H1 (cell line): ENCODE measurements around the gene ASB11. TPM values are rescaled to one million over a fixed set of nuclear protein-coding genes. Genes with fewer than 3 reads are reported as not detected.

Experiments
- CTCF ChIA-PET: fragments of 300-600 bp; sonication (Branson Sonifier 250); formaldehyde crosslinking; loops from one replicate; lab custom pipeline; 2021; ENCODE audit not compliant: partially characterized antibody; lab: Charles Lee
- POLR2A ChIA-PET: fragments of 300-600 bp; sonication (Branson Sonifier 250); formaldehyde crosslinking; loops from one replicate; lab custom pipeline; 2021; ENCODE audit warnings: inconsistent platforms; ENCODE audit not compliant: partially characterized antibody; lab: Charles Lee
- DNase-seq, 2 experiments: peaks; one replicate each; pipeline versions ENCODE4 v3.0.0 to v3.0.0-alpha.2; 2010 to 2022; ENCODE audit warnings: low spot score in 2 of 2, low read depth in 1 of 2, mixed read lengths in 1 of 2
- FAIRE-seq: peaks from 2 replicates; lab custom pipeline; 2011; peaks lifted over from hg19 to GRCh38; lab: Jason Lieb, UNC
- H2AFZ ChIP-seq: 2 replicates; pipeline ENCODE4 v1.8.1; 2012; ENCODE audit warnings: low read length, inconsistent platforms
- H2AK5ac ChIP-seq: 2 replicates; pipeline ENCODE4 v1.6.1; 2013; ENCODE audit warnings: low read depth, low read length
- H2BK120ac ChIP-seq: replicated peaks from 2 replicates; pipeline ENCODE3; 2013; ENCODE audit warnings: low read depth, low read length, inconsistent platforms
- H2BK12ac ChIP-seq: 2 replicates; pipeline ENCODE4 v1.6.1; 2013; ENCODE audit warnings: low read depth, low read length
- H2BK15ac ChIP-seq: 2 replicates; pipeline ENCODE4 v1.6.1; 2013; ENCODE audit warnings: low read length
- H2BK20ac ChIP-seq: 2 replicates; pipeline ENCODE4 v1.6.1; 2013; ENCODE audit warnings: low read length
- H2BK5ac ChIP-seq: 2 replicates; pipeline ENCODE4 v1.6.1; 2013; ENCODE audit warnings: low read depth, low read length
- H3K14ac ChIP-seq: 2 replicates; pipeline ENCODE4 v1.6.1; 2013; ENCODE audit warnings: inconsistent platforms; ENCODE audit not compliant: insufficient read length
- H3K18ac ChIP-seq: 2 replicates; pipeline ENCODE4 v1.6.1; 2013; ENCODE audit warnings: low read length; ENCODE audit errors: extremely low read depth
- H3K23ac ChIP-seq: 2 replicates; pipeline ENCODE4 v1.6.1; 2013; ENCODE audit warnings: inconsistent platforms; ENCODE audit not compliant: insufficient read length
- H3K23me2 ChIP-seq: 2 replicates; pipeline ENCODE4 v1.6.1; 2013; ENCODE audit warnings: low read depth, low read length
- H3K27ac ChIP-seq: 2 replicates; pipeline ENCODE4 v1.6.1; 2011; ENCODE audit warnings: low read depth, low read length, inconsistent platforms
- H3K27me3 ChIP-seq, 4 experiments: replicated peaks in 1 of 4; 1 replicate in 1 of 4; 2 replicates in 3 of 4; pipeline versions ENCODE4 v1.6.1 to v1.8.1; 2011 to 2013; ENCODE audit warnings: low read length in 3 of 4, mild to moderate bottlenecking in 3 of 4, inconsistent platforms in 2 of 4, mixed read lengths in 2 of 4, moderate library complexity in 1 of 4; ENCODE audit not compliant: control insufficient read depth in 3 of 4, insufficient read depth in 3 of 4; ENCODE audit errors: extremely low read depth in 1 of 4
- H3K36me3 ChIP-seq, 4 experiments: 2 replicates each; pipeline versions ENCODE4 v1.6.1 to v1.8.1; 2011 to 2013; ENCODE audit warnings: mild to moderate bottlenecking in 4 of 4, low read length in 3 of 4, moderate library complexity in 2 of 4, control low read depth in 1 of 4, inconsistent platforms in 1 of 4; ENCODE audit not compliant: insufficient read depth in 4 of 4, control insufficient read depth in 2 of 4
- H3K4ac ChIP-seq: replicated peaks from 2 replicates; pipeline ENCODE3; 2013; ENCODE audit warnings: low read length, low read depth, mixed read lengths, inconsistent platforms; ENCODE audit not compliant: insufficient read length
- H3K4me1 ChIP-seq, 4 experiments: replicated peaks in 1 of 4; 1 replicate in 1 of 4; 2 replicates in 3 of 4; pipeline versions ENCODE4 v1.6.1 to v1.8.1; 2011 to 2013; ENCODE audit warnings: low read length in 3 of 4, inconsistent platforms in 2 of 4, mixed read lengths in 1 of 4; ENCODE audit not compliant: insufficient read depth in 4 of 4, control insufficient read depth in 3 of 4
- H3K4me2 ChIP-seq, 2 experiments: 2 replicates each; pipeline versions ENCODE4 v1.6.1 to v1.8.1; 2011 to 2013; ENCODE audit warnings: low read depth in 2 of 2, low read length in 2 of 2, control low read depth in 1 of 2, inconsistent platforms in 1 of 2, mild to moderate bottlenecking in 1 of 2; ENCODE audit not compliant: insufficient read depth in 1 of 2
- H3K4me3 ChIP-seq, 4 experiments: fragments of 200-600, 300-600 bp in 1 of 4; sonication (generic), shearing (Covaris generic), sonication (Bioruptor Twin) in 1 of 4; 2 replicates each; pipeline versions ENCODE4 v1.5.1 to v1.8.1; 2011 to 2016; ENCODE audit warnings: low read length in 4 of 4, low read depth in 3 of 4, control low read depth in 2 of 4, inconsistent platforms in 2 of 4, mild to moderate bottlenecking in 2 of 4, mixed read lengths in 1 of 4, moderate library complexity in 1 of 4; ENCODE audit not compliant: insufficient read depth in 2 of 4; ENCODE audit errors: extremely low read depth in 1 of 4
- H3K56ac ChIP-seq: replicated peaks from 2 replicates; pipeline ENCODE3; 2013; ENCODE audit warnings: low read depth, mild to moderate bottlenecking, mixed read lengths, low read length, inconsistent platforms; ENCODE audit not compliant: insufficient read length
- H3K79me1 ChIP-seq: 2 replicates; pipeline ENCODE4 v1.6.1; 2013; ENCODE audit warnings: low read depth, low read length, control low read depth
- H3K79me2 ChIP-seq, 2 experiments: 2 replicates each; pipeline versions ENCODE4 v1.6.1 to v1.8.1; 2012 to 2013; ENCODE audit warnings: low read length in 2 of 2, mild to moderate bottlenecking in 2 of 2, inconsistent platforms in 1 of 2; ENCODE audit not compliant: insufficient read depth in 2 of 2, control insufficient read depth in 1 of 2
- H3K9ac ChIP-seq, 4 experiments: replicated peaks in 1 of 4; 1 replicate in 1 of 4; 2 replicates in 3 of 4; pipeline versions ENCODE4 v1.6.1 to v1.8.1; 2011 to 2013; ENCODE audit warnings: low read depth in 3 of 4, low read length in 3 of 4, control low read depth in 2 of 4, mild to moderate bottlenecking in 2 of 4, moderate library complexity in 2 of 4, inconsistent platforms in 1 of 4; ENCODE audit errors: extremely low read depth in 1 of 4
- H3K9me3 ChIP-seq, 2 experiments: 2 replicates each; pipeline versions ENCODE4 v1.6.1 to v1.8.1; 2012 to 2013; ENCODE audit warnings: mild to moderate bottlenecking in 2 of 2, moderate library complexity in 2 of 2, control low read depth in 1 of 2, inconsistent platforms in 1 of 2, low read depth in 1 of 2, low read length in 1 of 2, mixed read lengths in 1 of 2; ENCODE audit not compliant: insufficient read depth in 2 of 2
- H4K20me1 ChIP-seq, 2 experiments: replicated peaks in 1 of 2; 2 replicates each; pipeline versions ENCODE3 to v1.8.1; 2011 to 2013; ENCODE audit warnings: inconsistent platforms in 2 of 2, low read length in 2 of 2, mild to moderate bottlenecking in 1 of 2; ENCODE audit not compliant: insufficient read depth in 2 of 2, control insufficient read depth in 1 of 2
- H4K5ac ChIP-seq: 2 replicates; pipeline ENCODE4 v1.6.1; 2013; ENCODE audit warnings: low read length, low read depth, mixed read lengths, inconsistent platforms; ENCODE audit not compliant: insufficient read length
- H4K8ac ChIP-seq: 2 replicates; pipeline ENCODE4 v1.8.0; 2013; ENCODE audit warnings: mild to moderate bottlenecking, moderate library complexity, low read length, inconsistent platforms; ENCODE audit not compliant: insufficient read depth; ENCODE audit errors: extremely low read depth
- H4K91ac ChIP-seq: replicated peaks from 2 replicates; pipeline ENCODE3; 2013; ENCODE audit warnings: low read length, mixed read lengths, inconsistent platforms; ENCODE audit not compliant: insufficient read length
- ATF3 ChIP-seq: IDR thresholded peaks from 2 replicates; pipeline ENCODE4 v1.6.1; 2011; ENCODE audit warnings: low read depth, mild to moderate bottlenecking, low read length; ENCODE audit not compliant: insufficient read depth
- BCL11A ChIP-seq, 2 experiments: IDR thresholded peaks; one replicate each; pipeline ENCODE4 v1.6.1; 2011; ENCODE audit warnings: low read depth in 2 of 2, low read length in 2 of 2, mild to moderate bottlenecking in 2 of 2
- CBX8 ChIP-seq: fragments of 300-800, 300-1000 bp; sonication (generic); IDR thresholded peaks from 2 replicates; pipeline ENCODE4 v1.7.1; 2016; ENCODE audit warnings: low read depth, low read length, borderline replicate concordance
- CEBPB ChIP-seq: IDR thresholded peaks from 2 replicates; pipeline ENCODE4 v1.6.1; 2012; ENCODE audit warnings: low read depth, low read length
- EZH2 ChIP-seq: fragments of 200-600 bp; sonication (generic); IDR thresholded peaks from 2 replicates; pipeline ENCODE4 v1.7.1; 2012; ENCODE audit warnings: low read depth, mild to moderate bottlenecking, moderate library complexity, low read length, inconsistent platforms; ENCODE audit not compliant: severe bottlenecking
- FOSL1 ChIP-seq: IDR thresholded peaks from 2 replicates; pipeline ENCODE4 v1.6.1; 2011; ENCODE audit warnings: mild to moderate bottlenecking, low read depth, low read length, moderate library complexity; ENCODE audit not compliant: insufficient read depth
- KDM5A ChIP-seq: fragments of 200-600 bp; IDR thresholded peaks from 2 replicates; pipeline ENCODE4 v1.7.1; 2012; ENCODE audit warnings: mild to moderate bottlenecking, low read length, inconsistent platforms, mixed read lengths
- NRF1 ChIP-seq: IDR thresholded peaks from 2 replicates; pipeline ENCODE4 v1.6.1; 2011; ENCODE audit warnings: mild to moderate bottlenecking, low read depth, low read length, improper control_type of control experiment
- RAD21 ChIP-seq, 2 experiments: IDR thresholded peaks in 1 of 2; conservative IDR thresholded peaks in 1 of 2; 2 replicates each; pipeline ENCODE4 v1.6.1; 2011; ENCODE audit warnings: low read depth in 2 of 2, low read length in 2 of 2, improper control_type of control experiment in 1 of 2, inconsistent platforms in 1 of 2, mild to moderate bottlenecking in 1 of 2, moderate library complexity in 1 of 2
- SAP30 ChIP-seq: fragments of 300-600 bp; sonication (generic); IDR thresholded peaks from 2 replicates; pipeline ENCODE4 v1.7.1; 2012; ENCODE audit warnings: low read length, moderate library complexity, mild to moderate bottlenecking, inconsistent platforms; ENCODE audit not compliant: insufficient read depth, insufficient replicate concordance
- SP2 ChIP-seq: IDR thresholded peaks from 2 replicates; pipeline ENCODE4 v1.6.1; 2012; ENCODE audit warnings: mild to moderate bottlenecking, low read length, inconsistent platforms
- TBP ChIP-seq: IDR thresholded peaks from 2 replicates; pipeline ENCODE4 v1.6.1; 2011; ENCODE audit warnings: low read depth, low read length, improper control_type of control experiment
- TEAD4 ChIP-seq: IDR thresholded peaks from 2 replicates; pipeline ENCODE4 v1.6.1; 2012; ENCODE audit warnings: low read depth, low read length, inconsistent platforms, mixed read lengths
- YY1 ChIP-seq: IDR thresholded peaks from 2 replicates; pipeline ENCODE4 v1.6.1; 2011; ENCODE audit warnings: low read depth, mild to moderate bottlenecking, low read length
- WGBS, 2 experiments: shearing (Covaris generic) in 1 of 2; methylation state at CpG; one replicate each; pipeline versions ENCODE4 v1.1.6 to v1.1.7; 2013 to 2015; ENCODE audit warnings: low lambda C conversion rate in 2 of 2, mixed read lengths in 2 of 2, inconsistent platforms in 1 of 2, low coverage in 1 of 2, missing lambda C conversion rate in 1 of 2; ENCODE audit not compliant: insufficient replicate concordance in 2 of 2, insufficient coverage in 1 of 2, insufficient read length in 1 of 2; ENCODE audit errors: extremely low coverage in 1 of 2, missing lambda C conversion rate in 1 of 2; 5-methylcytosine and 5-hydroxymethylcytosine counted together
- polyA plus RNA-seq, 7 experiments: library from polyadenylated mRNA; depleted of rRNA in 3 of 7; stranded (reverse) in 5 of 7; unstranded in 2 of 7; fragments of >200 nt in 5 of 7; fragments of 200-250 nt in 2 of 7; gene quantifications; 1 replicate in 5 of 7; 2 replicates in 1 of 7; 4 replicates in 1 of 7; pipeline versions ENCODE4 v1.2.1 to v1.2.3, GENCODE V29; 2011 to 2013; ENCODE audit warnings: missing spikeins in 2 of 7, mixed read lengths in 2 of 7
- total RNA-seq: library from RNA; stranded (reverse); fragmentation: NEBNext Ultra II Directional; extraction: Animal tissue kit (Norgen Biotek cat#: 25700); gene quantifications from 2 replicates; pipeline ENCODE4 v1.2.1, GENCODE V29; 2021

The ASB11 gene
- total and polyA plus RNA-seq, 2 of the 8 experiments (the other 6 are each of a cell fraction or from before 2014, with no cell fraction given) = not detected

- ChIA-PET POLR2A (no interaction called here), CTCF (no interaction called here)
- no peak overlapping the region for H3K23ac ChIP-seq
- no peak overlapping the region for H2BK15ac ChIP-seq
- no peak overlapping the region for H4K91ac ChIP-seq
- no peak overlapping the region for H3K56ac ChIP-seq
- DNase-seq (no peak), FAIRE-seq (no peak)
- H3K23me2 ChIP-seq = no peaks in the 10 kb centered on the region
- WGBS, 2 experiments = 88% methylated on average over 2 of the region's 2 CpGs; no CpG with 5 or more reads in 1 of the 2 experiments
- H2BK20ac ChIP-seq = no peak overlapping the region
- no peak overlapping the region for H3K18ac ChIP-seq
- H3K36me3 ChIP-seq = peaks cover 0 to 16% (median 5%) of the 10 kb centered on the region in 4 experiments; a peak in 6 of 8 replicates
- no peak overlapping the region for H3K27ac ChIP-seq
- H4K8ac ChIP-seq = no peak overlapping the region
- no peak overlapping the region for H2BK12ac ChIP-seq
- no peaks in the 10 kb centered on the region for H3K27me3 ChIP-seq
- no peak overlapping the region for H2AFZ ChIP-seq
- H3K4me1 ChIP-seq = no peaks in the 10 kb centered on the region
- H4K20me1 ChIP-seq = no peaks in the 10 kb centered on the region
- H3K4me3 ChIP-seq = no peak overlapping the region
- H3K4me2 ChIP-seq = no peak overlapping the region
- no peak overlapping the region for H3K4ac ChIP-seq
- H3K9me3 ChIP-seq = no peaks in the 10 kb centered on the region
- no peak overlapping the region for H3K14ac ChIP-seq
- H3K79me2 ChIP-seq = no peaks in the 10 kb centered on the region; a peak in 1 of 4 replicates
- no peaks in the 10 kb centered on the region for H3K79me1 ChIP-seq
- H3K9ac ChIP-seq = no peak overlapping the region
- H2BK5ac ChIP-seq = no peak overlapping the region
- H4K5ac ChIP-seq = no peak overlapping the region
- no peak overlapping the region for H2AK5ac ChIP-seq
- no peak overlapping the region for H2BK120ac ChIP-seq
- TF ChIP-seq TBP (no peak), TEAD4 (no peak), FOSL1 (no peak), CEBPB (no peak), SP2 (no peak), SAP30 (no peak), NRF1 (no peak), RAD21 (IDR thresholded peaks at IDR 0.05 in 1 of 2, conservative IDR thresholded peaks at IDR 0.05 in 1 of 2; ENCODE audit: low read depth in 2 of 2, low read length in 2 of 2) (no peak), EZH2 (no peak), YY1 (no peak), ATF3 (no peak), CBX8 (no peak), BCL11A (IDR thresholded peaks at IDR 0.05; ENCODE audit: low read depth in 2 of 2, low read length in 2 of 2) (no peak), KDM5A (no peak)
These were observed 13.4 kb upstream of the ASB11 start for GRCh38 chrX:15328821-15329220.
